NOMO-1 treated with DMSO at 0.1 percent for 48 hours (cell line): ENCODE measurements around the gene RYR2.

Experiments
- DNase-seq: peaks from one replicate; lab custom pipeline; 2025; ENCODE audit not compliant: unreplicated experiment; lab: John Stamatoyannopoulos, UW

The RYR2 gene

GRCh38 chr1:237197470-237198425 lies 155.8 kb downstream of the RYR2 start:
- DNase-seq: no peak

GRCh38 chr1:237199026-237199425 lies 157.0 kb downstream of the RYR2 start:
- DNase-seq: no peak

GRCh38 chr1:237201155-237201554 lies 159.2 kb downstream of the RYR2 start:
- no peak for DNase-seq

- DNase-seq: no peak
These were observed 162.9 kb downstream of the RYR2 start for GRCh38 chr1:237204841-237205240.

GRCh38 chr1:237205400-237206064 lies 163.5 kb downstream of the RYR2 start:
- no peak for DNase-seq

- no peak for DNase-seq
These were observed 164.1 kb downstream of the RYR2 start for GRCh38 chr1:237206065-237206414.

- DNase-seq: no peak
These were observed 169.0 kb downstream of the RYR2 start for GRCh38 chr1:237211031-237211430.

- DNase-seq: no peak
These were observed 169.6 kb downstream of the RYR2 start for GRCh38 chr1:237211540-237211939.

GRCh38 chr1:237219751-237220642 lies 178.0 kb downstream of the RYR2 start:
- DNase-seq: no peak

- DNase-seq: no peak
These were observed 181.4 kb downstream of the RYR2 start for GRCh38 chr1:237223419-237223818.

GRCh38 chr1:237226177-237226944 lies 184.4 kb downstream of the RYR2 start:
- DNase-seq: no peak

GRCh38 chr1:237227476-237227875 lies 185.5 kb downstream of the RYR2 start:
- no peak for DNase-seq

GRCh38 chr1:237228421-237228820 lies 186.4 kb downstream of the RYR2 start:
- no peak for DNase-seq

GRCh38 chr1:237229333-237229732 lies 187.3 kb downstream of the RYR2 start:
- no peak for DNase-seq

- DNase-seq: no peak
These were observed 190.5 kb downstream of the RYR2 start for GRCh38 chr1:237232501-237232900.

GRCh38 chr1:237235091-237235490 lies 193.1 kb downstream of the RYR2 start:
- DNase-seq: no peak

GRCh38 chr1:237237721-237238120 lies 195.7 kb downstream of the RYR2 start:
- no peak for DNase-seq

- no peak for DNase-seq
These were observed 197.3 kb downstream of the RYR2 start for GRCh38 chr1:237239248-237239647.

GRCh38 chr1:237241038-237241437 lies 199.1 kb downstream of the RYR2 start:
- DNase-seq: no peak

- DNase-seq: no peak
These were observed 202.8 kb downstream of the RYR2 start for GRCh38 chr1:237244778-237245177.

- no peak for DNase-seq
These were observed 205.5 kb downstream of the RYR2 start for GRCh38 chr1:237247442-237247841.
